GM11168 (cell line): Measurements from ENCODE around the gene ZNF575.
"Not testable (repeated sequence)": the region's sequence is repeated elsewhere in the genome, so short reads cannot be mapped to it uniquely, and the experiment has no call there.

Source experiments
- in situ Hi-C: fragments of 300-500 bp; cut with MboI; formaldehyde crosslinking; loops from one replicate; pipeline ENCODE4 v1.12.0; 2022; ENCODE audit warnings: low sequenced_read_pairs; ENCODE audit not compliant: unreplicated experiment

The ZNF575 gene

GRCh38 chr19:43507880-43508279, 25.1 kb upstream of the ZNF575 start:
- in situ Hi-C loops, result no loop called here

- in situ Hi-C loops, result no loop called here
Measured at GRCh38 chr19:43510713-43511112, 22.3 kb upstream of the ZNF575 start.

- in situ Hi-C loops, result no loop called here
Measured at GRCh38 chr19:43511324-43511723, 21.7 kb upstream of the ZNF575 start.

- in situ Hi-C loops, result not testable (repeated sequence)
Measured at GRCh38 chr19:43512399-43512798, 20.6 kb upstream of the ZNF575 start.

GRCh38 chr19:43518051-43518450, 14.9 kb upstream of the ZNF575 start:
- in situ Hi-C loops, result loop anchor here (5.0 kb wide), 1 partner anchor 71 kb away; no protein-coding TSS in a partner anchor

DNA sequence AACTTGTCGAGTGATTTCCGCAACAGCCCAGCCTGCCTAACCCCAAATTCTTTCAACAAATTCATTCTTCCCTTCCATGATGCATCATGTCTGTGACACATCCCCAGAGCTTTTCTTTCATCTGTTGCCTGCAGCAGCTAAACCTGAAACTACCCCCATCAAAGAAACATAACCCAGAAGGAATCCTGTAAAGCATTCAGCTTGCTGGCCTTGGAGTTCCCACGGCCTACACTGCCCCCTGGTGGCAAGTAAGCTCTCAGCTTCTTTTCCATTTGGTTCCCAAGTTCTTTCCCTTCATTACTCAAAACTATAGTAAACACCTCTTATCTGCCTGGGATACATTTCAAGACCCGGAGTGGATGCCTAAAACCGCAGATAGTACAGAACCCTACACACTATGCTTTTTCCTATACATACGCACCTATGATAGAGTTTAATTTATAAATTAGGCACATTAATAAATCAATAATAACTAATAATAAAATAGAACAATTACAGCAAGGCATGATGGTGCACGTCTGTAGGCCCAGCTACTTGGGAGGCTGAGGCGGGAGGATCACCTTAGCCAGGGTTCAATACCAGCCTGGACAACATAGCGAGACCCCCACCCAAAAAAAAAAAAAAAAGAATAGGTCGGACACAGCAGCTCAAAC, 13.4 kb upstream of the ZNF575 start:
- in situ Hi-C loops, result loop anchor here (5.0 kb wide), 1 partner anchor 72 kb away; no protein-coding TSS in a partner anchor

GRCh38 chr19:43522929-43523328, 10.1 kb upstream of the ZNF575 start:
- in situ Hi-C loops, result no loop called here

DNA sequence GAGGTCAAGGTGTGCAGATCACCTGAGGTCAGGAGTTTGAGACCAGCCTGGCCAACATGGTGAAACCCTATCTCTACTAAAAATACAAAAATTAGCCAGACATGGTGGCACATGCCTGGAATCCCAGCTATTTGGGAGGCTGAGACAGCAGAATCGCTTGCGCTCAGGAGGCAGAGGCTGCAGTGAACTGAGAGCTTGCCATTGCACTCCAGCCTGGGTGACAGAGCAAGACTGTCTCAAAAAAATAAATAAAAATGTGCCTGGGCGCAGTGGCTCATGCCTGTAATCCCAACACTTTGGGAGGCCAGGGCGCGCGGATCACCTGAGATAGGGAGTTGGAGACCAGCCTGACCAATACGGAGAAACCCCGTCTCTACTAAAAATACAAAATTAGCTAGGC, 9.3 kb upstream of the ZNF575 start:
- in situ Hi-C loops, result not testable (repeated sequence)

GRCh38 chr19:43524922-43525835, 7.8 kb upstream of the ZNF575 start:
- in situ Hi-C loops, result no loop called here

GRCh38 chr19:43525836-43526771, 6.9 kb upstream of the ZNF575 start:
- in situ Hi-C loops, result no loop called here

DNA sequence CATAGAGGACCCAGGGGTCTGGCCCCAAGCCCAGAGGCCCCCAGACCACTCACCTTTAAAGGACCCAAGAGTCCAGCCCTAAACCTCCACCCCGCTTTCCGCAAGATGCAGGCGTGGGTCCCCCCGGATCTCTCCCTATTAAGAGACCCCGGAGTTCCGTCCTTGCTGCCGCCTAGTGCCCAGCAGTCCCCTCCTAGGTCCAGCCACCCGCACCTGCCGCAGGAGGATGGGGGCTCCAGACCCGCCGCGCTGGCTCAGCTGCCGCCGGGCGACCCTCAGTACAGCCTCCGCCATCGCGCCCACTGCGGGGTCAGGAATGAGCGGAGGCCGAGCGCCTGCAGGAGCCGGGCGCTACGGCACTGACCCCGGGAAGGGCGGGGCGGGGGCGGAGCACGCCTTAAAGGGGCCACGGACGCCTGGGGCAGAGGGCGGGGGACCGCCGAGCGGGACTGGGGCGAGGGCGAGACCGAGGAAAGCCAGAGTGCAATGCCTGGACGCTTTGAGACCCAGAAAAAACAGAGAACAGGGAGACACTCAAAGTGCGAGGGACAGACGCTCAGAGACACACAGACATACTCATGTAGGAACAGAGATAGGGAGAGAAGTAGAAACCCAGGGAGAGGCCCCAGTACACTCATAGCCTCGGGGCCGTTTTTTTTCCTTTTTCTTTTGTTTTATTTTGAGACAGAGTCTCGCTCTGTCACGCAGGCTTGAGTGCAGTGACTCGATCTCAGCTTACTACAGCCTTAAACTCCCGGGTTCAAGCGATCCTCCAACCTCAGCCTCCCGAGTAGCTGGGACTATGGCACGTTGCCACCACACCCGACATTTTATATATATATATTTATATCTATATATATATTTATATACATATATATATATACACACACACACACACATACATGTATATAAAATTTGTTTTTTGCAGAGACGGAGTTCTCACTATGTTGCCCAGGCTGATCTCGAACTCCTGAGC, 5.8 kb upstream of the ZNF575 start, which contains the start of gene ETHE1:
Gene ETHE1, minus strand, starts transcription at position 318 of the 976 bp plus-strand sequence. Its CDS starts 24 bp downstream, at position 294.
- in situ Hi-C loops, result no loop called here

DNA sequence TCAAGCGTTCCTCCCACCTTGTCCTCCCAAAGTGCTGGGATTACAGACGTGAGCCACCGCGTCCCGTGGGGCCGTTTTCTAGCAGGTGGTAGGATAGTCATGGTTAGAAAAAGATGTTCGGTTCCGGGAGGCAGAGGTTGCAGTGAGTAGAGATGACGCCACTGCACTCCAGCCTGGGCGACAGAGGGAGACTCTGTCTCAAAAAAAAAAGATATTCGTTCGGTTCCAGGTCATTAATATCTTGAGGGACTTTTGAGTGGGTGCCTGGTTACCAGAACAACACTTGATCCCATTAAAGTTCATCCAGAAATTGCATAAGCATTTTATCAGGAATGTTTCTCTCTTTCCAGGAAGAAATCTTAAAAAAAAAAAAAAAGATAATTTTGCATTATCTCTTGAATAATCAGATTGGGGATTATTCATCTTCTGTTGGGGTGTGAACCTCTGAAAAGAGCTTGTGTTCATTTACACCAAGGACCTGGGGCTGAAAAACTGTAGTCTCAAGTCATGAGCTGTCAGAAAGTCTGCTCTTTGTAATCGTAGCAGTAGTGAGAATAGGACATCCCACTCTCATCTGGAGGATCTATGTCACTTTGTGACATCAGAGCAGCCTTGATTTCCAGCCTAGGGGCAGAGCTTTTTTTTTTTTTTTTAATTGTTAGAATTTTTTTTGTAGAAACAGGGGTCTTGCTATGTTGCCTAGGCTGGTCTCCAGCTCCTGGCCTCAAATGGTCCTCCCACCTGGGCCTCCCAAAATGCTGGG, 4.9 kb upstream of the ZNF575 start:
- in situ Hi-C loops, result no loop called here

DNA sequence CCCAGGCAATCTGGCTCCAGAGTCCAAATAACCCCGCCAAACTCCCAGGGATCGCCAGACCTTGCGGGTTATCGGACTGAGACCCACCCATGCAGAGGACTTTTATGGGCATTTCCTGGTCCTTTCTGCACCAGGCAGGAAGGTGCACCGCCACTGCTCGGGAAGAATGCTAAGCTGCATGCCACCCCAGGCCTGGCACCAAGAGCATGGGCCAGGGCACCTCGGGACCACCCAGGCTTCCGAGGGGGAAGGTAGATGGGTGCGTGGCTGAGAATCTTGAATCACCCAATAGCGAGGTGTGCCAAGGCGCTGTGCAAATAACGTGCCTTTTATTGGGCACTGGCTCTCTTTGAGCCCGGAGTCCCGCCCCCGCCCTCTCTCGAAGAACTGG, 422 bp upstream of the ZNF575 start:
- in situ Hi-C loops, result no loop called here

DNA sequence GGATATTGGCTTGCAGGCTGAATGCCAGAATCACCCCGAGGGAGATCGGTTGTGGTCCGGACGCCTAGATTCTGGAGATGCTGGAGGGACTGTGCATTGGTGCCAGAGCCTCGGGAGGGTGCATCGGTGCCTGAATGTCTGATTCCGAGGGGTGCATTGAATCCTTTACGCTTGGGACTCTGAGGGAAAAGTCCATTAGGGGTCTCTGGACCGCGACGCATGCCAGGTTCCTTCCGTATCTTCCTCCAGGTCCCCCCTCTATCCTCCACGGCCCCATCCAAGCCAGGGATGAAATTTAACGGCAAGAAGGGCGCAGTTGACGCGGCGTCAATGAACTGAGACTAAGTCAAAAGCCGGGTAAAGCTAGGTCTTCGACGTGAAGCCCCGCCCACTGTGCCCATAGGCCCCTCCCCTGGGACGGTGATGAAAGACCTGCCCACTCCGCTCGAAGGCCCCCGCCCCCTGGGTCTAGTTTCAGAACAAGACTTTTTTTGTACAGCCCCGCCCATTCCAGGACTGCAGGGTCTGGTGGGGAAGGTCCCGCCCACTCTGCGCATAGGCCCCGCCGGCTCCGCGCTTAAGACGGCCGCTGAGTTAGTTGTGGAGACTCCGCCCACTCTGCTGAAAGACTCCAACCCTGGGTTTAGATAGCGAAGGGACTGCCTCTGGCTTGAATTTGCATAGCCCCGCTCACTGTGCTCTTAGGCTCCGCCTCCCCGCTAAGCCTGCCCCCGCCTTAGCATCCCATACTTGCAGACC, 737 bp downstream of the ZNF575 start:
- in situ Hi-C loops, result no loop called here

DNA sequence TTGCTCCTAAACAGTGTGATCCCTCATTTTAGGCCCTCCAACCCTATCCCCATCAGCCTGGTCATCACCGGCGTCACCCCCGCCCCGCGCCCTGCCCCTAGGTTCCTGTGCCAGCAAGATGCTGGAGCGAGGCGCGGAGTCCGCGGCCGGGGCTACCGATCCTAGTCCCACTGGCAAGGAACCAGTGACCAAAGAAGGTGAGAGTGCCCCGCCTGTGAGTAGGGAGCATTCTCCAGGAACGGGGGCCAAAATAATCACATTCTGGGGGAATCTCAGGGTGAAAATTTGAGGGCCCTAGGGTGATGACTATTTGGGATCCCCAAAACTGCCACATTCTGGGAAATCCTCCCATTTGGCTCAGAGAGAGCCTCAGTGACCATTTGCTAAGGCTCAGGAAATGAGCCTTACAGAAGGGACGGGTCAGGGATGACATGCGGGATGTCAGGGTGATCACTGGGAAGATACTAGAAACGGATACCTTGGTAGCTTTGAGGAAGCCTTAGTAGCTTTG, 1.4 kb downstream of the ZNF575 start:
- in situ Hi-C loops, result no loop called here

- in situ Hi-C loops, result no loop called here
Measured at GRCh38 chr19:43534816-43535761, 2.1 kb downstream of the ZNF575 start.
